ENCODE data around the gene SSR1.
"Not testable (repeated sequence)": the region's sequence is repeated elsewhere in the genome, so short reads cannot be mapped to it uniquely, and the experiment has no call there.

Gene SSR1

DNA sequence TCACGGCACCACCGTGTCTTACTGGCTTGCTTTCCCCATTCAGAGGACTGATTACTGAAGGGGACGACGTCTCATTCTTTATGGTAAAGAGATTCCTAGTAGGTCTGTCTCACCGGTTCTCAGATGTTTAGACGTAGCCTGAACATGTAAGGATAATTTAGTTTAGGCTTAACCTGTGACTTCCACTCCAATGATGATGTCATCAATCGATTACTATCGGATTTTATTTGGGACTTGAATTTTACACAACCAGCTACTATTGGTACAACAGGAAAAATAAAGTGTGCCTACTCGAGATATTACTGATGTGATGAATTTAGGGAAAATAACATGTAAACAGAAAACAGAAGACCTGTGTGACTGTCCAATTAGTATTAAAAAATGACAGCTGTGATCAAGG lies 4.5 kb upstream of the SSR1 start:
- DNase-seq (ENCODE audit: low spot score): no peak

DNA sequence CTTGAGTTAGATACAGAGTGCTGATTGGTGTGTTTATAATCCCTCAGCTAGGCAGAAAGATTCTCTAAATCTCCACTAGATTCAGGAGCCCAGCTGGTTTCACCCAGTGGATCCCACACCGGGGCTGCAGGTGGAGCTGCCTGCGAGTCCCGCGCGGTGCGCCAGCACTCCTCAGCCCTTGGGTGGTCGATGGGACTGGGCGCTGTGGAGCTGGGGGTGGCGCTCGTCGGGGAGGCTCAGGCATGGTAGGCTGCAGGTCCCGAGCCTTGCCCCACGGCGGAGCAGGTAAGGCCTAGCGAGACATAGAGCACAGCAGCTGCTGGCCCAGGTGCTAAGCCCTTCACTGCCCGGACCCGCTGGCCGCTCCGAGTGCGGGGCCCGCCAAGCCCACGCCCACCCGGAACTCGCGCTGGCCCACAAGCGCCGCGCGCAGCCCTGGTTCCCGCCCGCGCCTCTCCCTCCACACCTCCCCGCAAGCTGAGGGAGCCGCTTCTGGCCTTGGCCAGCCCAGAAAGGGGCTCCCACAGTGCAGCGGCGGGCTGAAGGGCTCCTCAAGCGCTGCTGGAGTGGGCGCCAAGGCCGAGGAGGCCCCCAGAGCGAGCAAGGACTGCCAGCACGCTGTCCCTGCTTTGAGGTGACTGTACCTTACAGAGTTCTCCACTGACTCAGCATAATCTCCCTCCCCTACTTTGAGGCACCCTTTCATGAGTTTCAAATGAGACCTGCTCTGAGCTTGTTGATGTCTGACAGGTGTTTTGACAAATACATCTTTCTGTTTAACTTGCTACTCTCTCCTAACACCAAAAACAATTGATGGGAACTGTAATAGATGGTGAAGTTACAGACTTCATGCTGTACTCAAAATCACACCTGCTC lies 3.9 kb upstream of the SSR1 start:
- no peak for DNase-seq (ENCODE audit: low spot score)

DNA sequence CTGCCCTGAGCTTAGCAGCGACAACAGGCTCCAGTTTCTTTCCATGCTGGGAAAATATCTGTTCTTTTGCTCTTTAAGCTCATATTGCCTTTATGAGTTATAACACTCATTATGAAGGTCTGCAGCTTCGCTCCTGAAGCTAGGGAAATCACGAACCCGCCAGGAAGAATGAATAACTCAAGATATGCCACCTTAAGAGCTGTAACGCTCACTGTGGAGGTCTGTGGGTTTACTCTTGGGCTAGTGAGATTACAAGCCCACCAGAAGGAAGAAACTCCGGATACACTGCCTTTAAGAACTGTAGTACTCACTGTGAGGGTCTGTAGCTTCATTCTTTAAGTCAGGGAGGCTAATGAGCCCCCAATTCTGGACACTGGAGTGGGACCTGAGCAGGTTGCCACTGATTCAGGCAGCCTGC lies 3.0 kb upstream of the SSR1 start:
- no peak for DNase-seq (ENCODE audit: low spot score)

DNA sequence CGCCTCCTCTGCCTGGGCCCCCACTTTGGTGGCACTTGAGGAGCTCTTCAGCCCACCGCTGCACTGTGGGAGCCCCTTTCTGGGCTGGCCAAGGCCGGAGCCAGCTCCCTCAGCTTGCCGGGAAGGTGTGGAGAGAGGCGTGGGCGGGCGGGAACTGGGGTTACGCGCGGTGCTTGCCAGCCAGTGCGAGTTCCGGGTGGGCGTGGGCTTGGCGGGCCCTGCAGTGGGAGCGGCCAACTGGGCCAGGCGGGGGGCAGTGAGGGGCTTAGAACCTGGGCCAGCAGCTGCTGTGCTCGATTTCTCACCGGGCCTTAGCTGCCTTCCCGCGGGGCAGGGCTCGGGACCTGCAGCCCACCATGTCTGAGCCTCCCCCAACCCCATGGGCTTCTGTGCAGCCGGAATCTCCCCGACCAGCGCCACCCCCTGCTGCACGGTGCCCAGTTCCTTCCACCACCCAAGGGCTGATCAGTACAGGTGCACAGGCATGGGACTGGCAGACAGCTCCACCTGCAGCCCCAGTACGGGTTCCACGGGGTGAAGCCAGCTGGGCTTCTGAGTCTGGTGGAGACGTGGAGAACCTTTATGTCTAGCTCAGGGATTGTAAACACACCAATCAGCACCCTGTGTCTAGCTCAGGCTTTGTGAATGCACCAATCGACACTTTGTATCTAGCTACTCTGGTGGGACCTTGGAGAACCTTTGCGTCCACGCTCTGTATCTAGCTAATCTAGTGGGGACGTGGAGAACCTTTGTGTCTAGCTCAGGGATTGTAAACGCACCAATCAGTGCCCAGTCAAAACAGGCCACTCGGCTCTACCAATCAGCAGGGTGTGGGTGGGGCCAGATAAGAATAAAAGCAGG lies 2.3 kb upstream of the SSR1 start:
- DNase-seq (ENCODE audit: low spot score): not testable (repeated sequence)

DNA sequence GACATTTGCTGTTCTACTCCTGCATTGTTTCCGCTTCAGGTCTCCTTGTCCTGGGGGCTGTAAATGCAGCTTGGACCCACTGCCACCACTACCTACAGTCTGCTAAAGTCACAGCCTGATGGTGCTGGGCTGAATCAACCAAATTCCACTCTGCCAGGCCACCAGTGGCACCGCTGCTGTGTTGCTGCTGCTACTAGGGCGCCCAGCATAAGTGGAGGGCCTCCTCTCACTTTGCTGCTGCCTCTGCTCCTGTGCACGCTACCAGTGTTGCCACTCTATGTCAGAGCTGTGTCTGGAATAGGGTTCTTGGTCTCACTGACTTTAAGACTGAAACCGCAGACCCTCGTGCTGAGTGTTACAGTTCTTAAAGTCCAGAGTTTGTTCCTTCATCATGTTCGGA lies 1.4 kb upstream of the SSR1 start:
- no peak for DNase-seq (ENCODE audit: low spot score)

DNA sequence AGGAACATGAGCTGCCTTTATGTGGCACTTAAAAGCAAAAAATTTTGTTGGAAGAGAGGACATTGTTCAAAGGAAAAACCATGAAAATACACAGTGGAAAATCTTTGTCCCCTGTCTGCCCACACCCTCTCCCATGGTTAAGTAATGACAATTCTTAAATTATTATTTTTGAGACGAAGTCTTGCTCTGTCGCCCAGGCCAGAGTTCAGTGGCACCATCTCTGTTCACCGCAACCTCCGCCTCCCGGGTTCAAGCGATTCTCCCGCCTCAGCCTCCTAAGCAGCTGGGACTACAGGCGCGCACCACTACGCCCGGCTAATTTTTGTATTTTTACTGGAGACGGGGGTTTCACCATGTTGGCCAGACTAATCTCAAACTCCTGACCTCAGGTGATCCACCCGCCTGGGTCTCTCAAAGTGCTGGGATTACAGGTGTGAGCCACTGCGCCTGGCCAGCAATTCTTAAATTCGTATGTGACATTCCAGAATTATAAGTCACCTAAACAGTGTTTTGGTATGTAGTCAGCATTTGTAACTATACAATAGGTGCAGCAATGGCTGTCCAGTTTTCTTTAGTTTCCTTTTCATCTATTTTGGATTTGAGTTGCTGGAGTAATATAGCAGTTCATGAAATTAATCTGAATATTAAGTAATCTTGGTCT lies 636 bp upstream of the SSR1 start:
- DNase-seq (ENCODE audit: low spot score): no peak

DNA sequence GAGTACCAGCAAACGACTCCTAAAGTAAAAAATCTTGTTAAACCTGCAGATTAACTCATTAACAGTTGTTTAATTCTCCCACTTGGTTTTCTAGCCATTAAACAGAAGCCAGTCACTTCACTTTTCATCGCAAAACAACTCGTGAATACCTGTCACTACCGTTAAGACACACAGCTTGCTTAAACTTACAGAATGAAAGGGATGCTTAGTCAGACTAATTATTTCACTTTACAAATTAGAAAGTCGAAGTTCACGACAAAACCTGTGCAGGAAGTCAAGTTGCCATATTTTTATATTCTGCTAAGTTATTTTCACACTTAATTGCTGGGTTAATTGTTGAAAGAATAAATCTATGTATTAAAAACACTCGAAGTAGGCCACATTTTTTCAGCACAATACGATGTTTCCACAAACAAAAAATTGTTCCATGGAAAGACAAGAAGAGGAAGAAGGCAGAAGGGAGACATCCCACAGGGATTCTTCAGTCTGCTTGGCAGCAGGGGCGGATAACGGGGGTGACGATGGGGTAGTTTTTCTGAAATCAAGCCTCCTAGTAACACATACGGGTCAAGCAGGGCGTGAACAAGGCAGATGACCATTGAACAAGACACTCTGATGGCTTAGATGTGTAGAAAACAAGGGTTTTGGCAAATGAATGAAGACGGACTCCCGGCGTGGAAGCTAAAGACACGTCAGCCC lies 933 bp downstream of the SSR1 start:
- DNase-seq (ENCODE audit: low spot score): no peak

DNA sequence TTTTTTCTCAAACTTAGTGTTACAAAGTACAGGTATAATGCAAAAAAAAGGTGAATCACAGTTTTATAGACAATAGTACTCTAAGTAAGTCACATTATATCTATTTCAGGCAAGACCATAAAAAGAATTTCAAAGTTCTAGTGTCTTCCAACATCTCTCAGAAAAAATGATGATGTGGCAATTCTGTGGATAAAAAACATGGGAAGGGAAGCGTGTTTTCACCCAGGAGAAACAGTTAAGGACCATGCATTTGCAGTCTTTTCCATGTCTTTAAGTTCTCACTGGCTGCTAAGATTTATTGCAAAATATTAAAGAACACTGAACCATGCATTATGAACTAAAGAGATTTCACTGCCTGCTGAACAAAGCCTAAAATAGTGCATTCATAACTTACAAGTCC lies 1.8 kb downstream of the SSR1 start:
- no peak for DNase-seq (ENCODE audit: low spot score)

DNA sequence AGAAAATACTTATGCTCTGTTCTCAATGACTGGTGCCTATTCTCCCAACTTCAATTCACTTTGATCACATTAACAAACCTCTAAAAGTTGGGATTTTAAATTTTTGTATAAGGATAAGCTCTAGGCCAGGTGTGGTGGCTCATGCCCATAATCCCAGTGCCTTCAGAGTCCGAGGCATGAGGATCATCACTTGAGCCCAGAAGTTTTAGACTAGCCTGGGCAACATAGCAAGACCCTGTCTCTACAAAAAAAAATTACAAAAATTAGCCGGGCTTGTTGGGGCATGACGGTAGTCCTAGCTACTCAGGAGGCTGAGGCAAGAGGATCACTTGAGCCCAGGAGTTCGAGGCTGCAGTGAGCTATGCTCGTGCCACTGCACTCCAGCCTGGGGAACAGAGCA lies 3.9 kb downstream of the SSR1 start:
- no peak for DNase-seq (ENCODE audit: low spot score)

DNA sequence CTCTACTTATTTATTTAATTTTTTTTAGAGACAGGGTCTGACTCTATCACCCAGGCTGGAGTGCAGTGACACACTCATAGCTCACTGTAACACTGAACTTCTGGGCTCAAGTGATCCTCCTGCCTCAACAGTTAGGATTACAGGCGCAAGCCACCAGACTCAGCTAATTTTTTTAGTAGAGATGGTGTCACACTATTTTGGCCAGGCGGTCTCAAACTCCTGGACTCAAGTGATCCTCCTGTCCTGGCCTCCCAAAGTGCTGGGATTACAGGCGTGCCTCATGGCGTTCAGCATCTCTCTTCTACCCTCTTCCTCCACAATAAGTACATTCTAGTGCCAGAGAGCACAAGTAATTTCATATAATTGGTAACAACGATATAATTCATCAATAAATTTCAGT lies 5.5 kb downstream of the SSR1 start:
- DNase-seq (ENCODE audit: low spot score): no peak

DNA sequence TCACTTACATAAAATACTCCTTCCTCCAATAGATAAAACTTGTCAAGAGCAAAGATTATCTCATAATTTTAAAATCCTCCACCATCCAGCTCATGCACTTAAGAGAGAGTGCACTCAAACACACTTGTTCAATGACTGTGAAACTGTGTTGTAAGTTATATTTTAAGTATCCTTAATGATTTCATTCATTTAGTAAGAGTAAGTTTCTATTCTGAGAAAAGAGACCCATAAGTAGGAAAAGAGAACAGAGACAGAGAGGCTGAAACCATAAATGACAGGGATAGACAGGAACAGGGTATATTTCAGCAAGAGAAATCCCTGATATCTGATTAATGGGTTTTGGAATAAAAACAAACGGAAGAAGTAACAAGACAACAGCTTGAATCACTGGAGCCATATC lies 8.2 kb downstream of the SSR1 start:
- DNase-seq (ENCODE audit: low spot score): no peak

DNA sequence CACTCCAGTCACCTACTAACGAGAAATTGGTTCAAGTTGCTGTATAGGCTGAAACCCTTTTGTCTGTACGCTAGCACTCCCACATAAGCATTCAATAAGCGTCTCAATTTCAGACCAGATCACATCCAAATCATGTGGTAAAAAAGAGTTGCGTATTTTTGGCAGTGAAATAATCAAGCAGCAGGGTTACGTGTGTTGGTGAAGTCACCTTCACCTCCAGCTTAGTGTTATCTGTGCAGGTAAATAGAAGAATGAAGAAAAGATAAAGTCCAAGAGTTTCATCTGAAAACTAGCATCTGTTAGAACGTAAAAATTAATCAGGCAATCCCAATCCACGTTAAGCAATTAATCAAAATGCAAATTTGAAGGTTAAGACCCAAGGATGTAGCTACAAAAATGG lies 11.3 kb downstream of the SSR1 start:
- no peak for DNase-seq (ENCODE audit: low spot score)

DNA sequence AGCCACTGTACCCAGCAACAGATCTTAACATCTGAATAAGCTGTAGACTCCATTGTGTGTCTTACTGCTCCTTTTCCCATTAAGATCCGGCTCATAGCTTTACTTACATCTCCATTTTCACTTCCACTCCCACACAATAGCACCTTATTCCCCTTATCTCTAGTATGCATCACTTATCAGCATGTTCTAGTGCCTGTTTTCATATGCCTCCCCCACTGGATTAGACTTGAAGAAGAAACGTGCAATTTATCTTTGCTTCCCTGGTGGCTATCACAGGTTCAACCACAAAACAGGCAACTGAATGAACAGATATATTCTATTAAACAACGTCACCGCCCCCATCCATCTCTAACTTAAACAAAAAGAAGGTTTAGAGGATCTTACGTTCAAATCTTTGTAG lies 12.1 kb downstream of the SSR1 start:
- DNase-seq (ENCODE audit: low spot score): no peak

DNA sequence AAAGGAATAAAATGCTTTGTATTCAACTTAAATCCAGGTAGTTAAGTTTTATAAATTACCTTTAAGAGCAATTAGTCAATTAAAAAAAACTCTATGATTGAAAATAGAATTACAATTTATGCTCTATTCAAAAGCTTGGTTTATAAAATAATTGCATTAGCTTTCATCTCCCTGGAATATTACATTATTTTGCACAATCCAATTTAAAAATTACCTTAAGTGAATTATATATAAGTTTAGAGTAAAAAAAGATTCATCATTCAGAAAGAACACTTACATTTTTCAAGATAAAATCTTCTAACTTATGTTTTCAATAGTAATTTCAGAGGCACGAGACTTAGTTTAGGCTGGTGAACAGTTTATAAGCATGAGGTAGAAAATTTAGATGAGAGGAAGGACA lies 14.9 kb downstream of the SSR1 start:
- DNase-seq (ENCODE audit: low spot score): no peak

DNA sequence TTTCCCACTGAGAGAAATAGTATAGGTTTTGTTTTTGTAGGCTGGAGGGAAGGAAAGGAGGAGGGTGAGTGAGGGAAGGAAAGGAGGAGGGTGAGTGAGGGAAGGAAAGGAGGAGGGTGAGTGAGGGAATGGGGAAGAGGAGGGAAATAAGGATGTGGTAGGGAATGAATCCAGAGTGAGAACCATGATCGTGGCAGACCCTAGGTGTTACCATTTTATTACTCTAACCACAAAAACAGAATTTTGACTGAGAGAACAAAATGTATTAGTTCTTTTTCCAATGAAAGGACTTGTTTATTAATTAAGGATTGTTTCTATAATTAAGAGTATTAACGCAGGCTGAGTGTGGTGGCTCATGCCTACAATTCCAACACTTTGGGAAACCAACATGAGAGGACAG lies 16.4 kb downstream of the SSR1 start:
- no peak for DNase-seq (ENCODE audit: low spot score)

DNA sequence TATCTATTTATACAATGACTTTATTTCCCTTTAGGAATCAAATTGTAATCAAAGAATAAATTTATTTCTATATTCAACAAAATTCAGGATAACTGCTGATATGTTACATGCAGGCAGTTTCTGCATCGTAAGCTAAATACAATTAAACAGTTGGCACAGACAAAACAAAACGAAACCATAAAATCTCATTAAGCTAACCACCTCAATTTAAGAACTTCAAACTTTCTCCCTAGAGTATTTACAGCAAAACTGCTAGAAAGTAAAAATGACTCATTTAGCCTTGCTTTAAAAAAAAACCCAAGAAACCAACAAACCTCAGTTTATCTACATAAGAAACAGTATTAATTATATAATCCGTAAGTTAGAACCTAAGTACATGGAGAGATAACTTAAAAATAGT lies 17.1 kb downstream of the SSR1 start:
- DNase-seq (ENCODE audit: low spot score): no peak

DNA sequence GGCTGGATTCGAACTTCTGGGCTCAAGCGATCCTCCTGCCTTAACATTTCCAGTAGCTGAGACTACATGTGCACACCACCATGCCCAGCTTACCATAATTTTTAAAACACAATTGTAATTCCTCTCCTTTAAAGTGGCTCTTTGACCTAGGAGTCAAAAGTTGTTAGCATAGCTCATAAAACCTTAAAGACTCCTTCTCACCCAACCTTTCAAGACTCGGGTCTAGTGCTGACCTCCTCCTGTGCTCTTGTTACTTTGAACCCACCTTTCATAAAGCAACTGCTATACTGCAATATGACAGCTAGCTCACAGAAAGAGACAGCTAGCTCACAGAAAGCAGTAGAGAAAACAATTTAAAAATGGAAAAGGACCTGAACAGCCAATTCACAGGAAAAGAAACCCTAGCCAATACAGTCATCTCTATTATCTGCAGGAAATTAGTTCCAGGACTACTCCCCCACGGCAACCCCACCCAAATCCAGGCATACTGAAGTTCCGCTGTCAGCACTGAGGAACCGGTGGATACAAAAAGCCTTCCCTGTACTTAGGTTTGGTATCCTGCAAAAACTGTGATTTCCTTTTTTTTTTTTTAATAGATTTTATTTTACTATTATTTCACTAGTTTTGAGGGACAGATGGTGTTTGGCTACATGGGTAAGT lies 20.3 kb downstream of the SSR1 start:
- no peak for DNase-seq (ENCODE audit: low spot score)

DNA sequence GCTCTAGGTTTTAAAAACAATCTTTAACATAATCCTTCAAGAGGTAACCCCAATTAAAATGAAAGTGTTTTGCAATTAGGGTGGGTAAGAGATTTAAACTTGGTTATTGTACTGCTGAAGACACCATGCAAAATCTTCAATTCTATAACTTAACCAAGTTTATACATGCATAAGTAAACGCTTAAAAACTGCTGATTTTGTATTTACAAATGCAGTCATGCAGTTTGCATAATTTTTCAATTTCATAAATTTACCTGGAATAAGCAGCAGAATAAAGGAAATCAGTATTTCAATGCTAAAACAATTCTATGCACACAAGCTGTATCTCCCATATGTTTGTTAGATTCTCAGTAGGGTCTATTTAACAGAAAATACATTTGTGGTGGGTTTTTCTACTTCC lies 22.9 kb downstream of the SSR1 start:
- DNase-seq (ENCODE audit: low spot score): no peak

DNA sequence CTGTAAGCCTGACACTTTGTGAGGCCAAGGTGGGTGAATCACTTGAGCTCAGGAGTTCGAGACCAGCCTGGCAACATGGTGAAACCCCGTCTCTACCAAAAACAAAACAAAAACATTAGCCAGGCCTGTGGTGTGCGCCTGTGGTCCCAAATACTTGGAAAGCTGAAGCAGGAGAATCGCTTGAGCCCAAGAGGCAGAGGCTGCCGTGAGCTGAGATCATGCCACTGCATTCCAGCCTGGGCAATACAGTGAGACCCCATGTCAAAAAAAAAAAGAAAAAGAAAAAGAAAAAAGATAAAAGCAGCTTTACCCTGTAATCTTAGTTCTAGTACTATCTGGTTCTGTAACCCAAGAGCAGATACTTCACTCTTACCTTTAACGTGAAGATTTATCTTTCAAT lies 27.6 kb downstream of the SSR1 start:
- no peak for DNase-seq (ENCODE audit: low spot score)

DNA sequence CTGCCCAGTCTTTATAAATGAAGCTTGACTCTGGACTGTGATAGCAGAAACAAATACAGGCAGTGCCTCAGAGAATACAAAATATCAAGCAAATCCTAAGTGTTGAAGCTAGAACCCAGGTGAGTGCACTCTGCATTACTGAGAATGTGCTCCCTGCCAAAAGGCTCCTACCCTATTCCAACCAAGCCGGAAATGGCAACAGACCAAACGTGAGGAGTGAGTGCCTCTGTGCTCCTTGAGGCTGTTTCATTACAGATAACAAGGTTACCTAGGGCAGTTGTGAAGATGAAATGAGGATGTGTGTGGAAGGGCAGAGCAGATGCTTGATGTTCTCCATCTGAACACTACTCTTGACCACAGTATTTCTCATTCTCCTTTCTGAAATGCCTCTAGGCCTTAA lies 29.3 kb downstream of the SSR1 start:
- no peak for DNase-seq (ENCODE audit: low spot score)

DNA sequence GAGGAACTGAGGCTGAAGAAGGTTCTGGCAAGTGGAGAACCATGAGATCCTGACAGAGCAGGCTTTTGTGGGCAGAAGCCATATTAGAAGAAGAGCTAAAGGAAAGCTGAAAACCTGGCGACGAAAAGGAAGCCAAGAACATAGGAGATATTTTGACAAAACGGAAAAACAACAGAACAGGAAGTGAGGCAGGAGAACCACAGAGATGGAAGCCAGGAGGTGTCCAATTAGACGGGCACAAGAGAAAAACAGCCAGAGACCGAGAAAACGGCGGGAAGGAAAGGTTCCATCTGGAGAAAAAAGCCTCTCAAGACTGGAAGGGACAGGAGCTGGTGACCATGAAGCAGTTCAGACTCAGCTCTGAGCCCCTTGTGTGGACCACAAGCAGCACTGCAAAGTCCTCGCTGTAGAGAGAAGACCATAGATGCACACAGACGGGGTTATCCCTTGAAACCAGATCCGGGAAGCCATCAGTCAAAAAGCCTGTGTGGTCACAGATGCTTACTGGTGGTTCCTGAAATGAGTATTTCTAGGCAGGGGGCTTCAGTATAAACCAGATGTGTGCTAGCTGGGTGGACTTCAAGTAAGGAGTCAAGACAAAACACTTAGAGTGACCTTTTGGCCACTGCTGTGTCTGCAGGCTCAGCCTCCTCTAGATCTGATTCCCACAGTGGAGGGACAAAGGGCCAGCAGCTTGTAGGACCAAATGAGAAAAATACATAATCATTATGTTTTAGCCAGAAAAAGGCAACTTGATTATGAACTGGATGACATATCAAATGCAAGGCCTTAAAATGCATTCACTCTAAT lies 30.7 kb downstream of the SSR1 start:
- no peak for DNase-seq (ENCODE audit: low spot score)
